Brain pericyte (primary cell): Measurements from ENCODE around the gene PRTN3.
"Not testable (repeated sequence)": the region's sequence is repeated elsewhere in the genome, so short reads cannot be mapped to it uniquely, and the experiment has no call there.

Experiments
- DNase-seq: peaks from one replicate; pipeline ENCODE4 v3.0.0-alpha.2; 2012; ENCODE audit warnings: low read depth, low spot score

PRTN3 gene

GRCh38 chr19:845707-846521, 5.1 kb downstream of the PRTN3 start:
- DNase-seq = no peak

- no peak for DNase-seq
Measured at GRCh38 chr19:848386-848921, 7.7 kb downstream of the PRTN3 start.

GRCh38 chr19:849195-849594, 8.4 kb downstream of the PRTN3 start:
- DNase-seq = not testable (repeated sequence)

- DNase-seq = peak; percentile 99
Measured at GRCh38 chr19:850221-850978, 9.6 kb downstream of the PRTN3 start.

GRCh38 chr19:850979-851335, 10.2 kb downstream of the PRTN3 start:
- no peak for DNase-seq

GRCh38 chr19:852136-853013, 11.6 kb downstream of the PRTN3 start, which contains the start of gene ELANE:
Gene ELANE (plus strand): TSS chr19:852303. CDS start chr19:852329, 26 bp downstream.
- DNase-seq = no peak

- DNase-seq = no peak
Measured at GRCh38 chr19:853014-853585, 12.3 kb downstream of the PRTN3 start.

GRCh38 chr19:853614-854220, 12.9 kb downstream of the PRTN3 start:
- DNase-seq = not testable (repeated sequence)

GRCh38 chr19:854549-854948, 13.8 kb downstream of the PRTN3 start:
- DNase-seq = no peak

GRCh38 chr19:855142-855541, 14.3 kb downstream of the PRTN3 start:
- DNase-seq = no peak

- DNase-seq = no peak
Measured at GRCh38 chr19:855566-856120, 14.8 kb downstream of the PRTN3 start.

GRCh38 chr19:858284-858683, 17.5 kb downstream of the PRTN3 start:
- DNase-seq = no peak

- no peak for DNase-seq
Measured at GRCh38 chr19:858868-859843, 18.4 kb downstream of the PRTN3 start, which contains the start of gene CFD. Gene CFD (plus strand): TSS chr19:859664. CDS start chr19:859690, 26 bp downstream.

GRCh38 chr19:861141-861755, 20.4 kb downstream of the PRTN3 start:
- DNase-seq = no peak

GRCh38 chr19:861756-862580, 21.2 kb downstream of the PRTN3 start:
- no peak for DNase-seq

GRCh38 chr19:862581-863314, 21.9 kb downstream of the PRTN3 start:
- DNase-seq = no peak

- no peak for DNase-seq
Measured at GRCh38 chr19:863315-863620, 22.5 kb downstream of the PRTN3 start.
